CD1c-positive myeloid dendritic cell (primary cell): Measurements from ENCODE around the gene HLA-G.

ENCODE experiments used
- DNase-seq: peaks from one replicate; pipeline ENCODE4 v3.0.0-alpha.2; 2016; ENCODE audit errors: extremely low spot score

HLA-G gene

DNA sequence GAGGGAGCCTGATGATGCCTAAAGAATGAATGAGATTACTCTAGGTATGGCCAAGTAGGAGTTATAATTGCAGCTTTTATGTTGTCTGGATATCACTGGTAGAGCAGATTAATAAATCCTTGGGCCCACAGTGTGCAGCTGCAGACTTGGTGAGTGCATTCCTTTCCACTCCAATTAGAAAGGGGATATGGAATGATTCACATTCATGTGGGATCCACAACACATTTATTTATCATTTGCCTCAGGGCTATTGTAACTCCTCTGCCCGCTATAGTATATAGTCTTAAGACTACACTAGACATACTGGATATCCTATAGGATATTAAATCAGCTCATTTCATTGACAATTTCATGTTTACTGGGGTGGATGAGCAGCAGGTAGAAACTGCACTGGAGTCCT is 11.6 kb upstream of the HLA-G start:
- DNase-seq, result no peak

DNA sequence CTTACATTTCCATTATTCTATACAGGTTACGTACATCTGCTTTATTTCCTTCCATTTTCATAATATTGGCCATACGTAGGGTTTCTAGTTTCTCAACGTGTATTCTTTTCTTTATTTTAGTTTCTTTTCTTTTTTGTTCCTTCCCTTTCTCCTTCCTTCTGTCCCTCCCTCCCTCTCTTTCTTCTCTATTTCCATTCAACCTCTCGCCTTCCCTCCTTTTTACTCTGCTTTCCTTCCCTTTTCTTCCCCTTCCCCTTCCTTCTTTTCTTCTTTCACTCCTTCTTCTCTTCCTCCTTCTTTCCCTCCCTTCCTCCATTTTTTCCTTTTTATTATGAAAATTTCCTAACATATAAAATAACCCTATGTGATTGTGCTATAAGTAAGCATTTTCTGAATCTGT is 8.7 kb upstream of the HLA-G start:
- no peak for DNase-seq

DNA sequence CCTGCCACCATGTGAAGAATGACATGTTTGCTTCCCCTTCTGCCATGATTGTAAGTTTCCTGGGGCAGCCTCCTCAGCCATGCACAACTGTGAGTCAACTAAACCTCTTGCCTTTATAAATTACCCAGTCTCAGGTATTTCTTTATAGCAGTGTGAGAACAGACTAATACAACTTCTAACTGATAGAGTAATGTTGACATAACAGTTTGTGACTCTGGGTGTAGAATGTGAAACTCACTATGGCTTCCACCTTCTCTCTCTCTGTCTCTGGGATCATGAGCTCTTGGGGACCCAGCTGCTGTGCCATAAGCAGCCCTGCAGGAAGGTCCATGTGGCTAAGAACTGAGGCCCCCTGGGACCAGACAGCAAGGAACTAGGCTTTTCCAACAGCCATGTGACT is 3.5 kb upstream of the HLA-G start:
- DNase-seq, result no peak

DNA sequence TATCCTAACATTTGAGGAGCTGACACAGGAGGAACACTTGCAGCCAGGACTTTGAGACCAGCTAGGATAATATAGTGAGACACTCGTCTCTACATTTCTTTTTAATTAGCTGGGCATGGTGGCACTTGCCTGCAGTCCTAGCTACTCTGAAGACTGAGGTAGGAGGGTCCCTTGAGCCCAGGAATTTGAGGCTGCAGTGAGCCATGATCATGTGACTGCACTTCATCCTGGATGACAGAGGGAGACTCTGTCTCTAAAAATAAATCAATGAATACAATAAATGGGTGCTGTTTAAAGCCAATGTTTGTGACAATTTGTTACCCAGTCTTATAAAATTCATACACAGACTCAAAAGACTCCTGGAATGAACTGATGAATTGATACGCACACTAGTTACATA is 1.8 kb upstream of the HLA-G start:
- no peak for DNase-seq

DNA sequence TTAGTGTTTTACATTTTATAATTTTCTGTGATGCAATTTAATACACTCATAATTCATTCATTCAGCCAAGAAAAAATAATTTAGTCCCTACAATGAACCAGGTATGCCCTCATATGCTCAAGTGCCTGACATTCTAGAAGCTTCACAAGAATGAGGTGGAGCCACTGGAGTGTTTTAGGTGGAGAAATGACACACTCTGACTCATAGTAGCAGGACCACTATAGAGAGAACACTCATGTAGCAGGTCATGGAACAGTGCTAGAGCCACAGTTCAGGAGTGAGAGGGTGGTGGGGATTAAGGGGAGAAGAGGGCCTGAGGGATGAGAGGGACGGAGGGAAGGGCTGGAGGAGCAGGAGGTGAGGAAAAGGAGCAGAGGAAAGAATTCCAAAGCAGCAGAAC is 1.4 kb upstream of the HLA-G start:
- DNase-seq, result no peak

DNA sequence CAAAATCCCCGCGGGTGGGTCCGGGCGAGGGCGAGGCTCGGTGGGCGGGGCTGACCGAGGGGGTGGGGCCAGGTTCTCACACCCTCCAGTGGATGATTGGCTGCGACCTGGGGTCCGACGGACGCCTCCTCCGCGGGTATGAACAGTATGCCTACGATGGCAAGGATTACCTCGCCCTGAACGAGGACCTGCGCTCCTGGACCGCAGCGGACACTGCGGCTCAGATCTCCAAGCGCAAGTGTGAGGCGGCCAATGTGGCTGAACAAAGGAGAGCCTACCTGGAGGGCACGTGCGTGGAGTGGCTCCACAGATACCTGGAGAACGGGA is 809 bp downstream of the HLA-G start:
- no peak for DNase-seq

DNA sequence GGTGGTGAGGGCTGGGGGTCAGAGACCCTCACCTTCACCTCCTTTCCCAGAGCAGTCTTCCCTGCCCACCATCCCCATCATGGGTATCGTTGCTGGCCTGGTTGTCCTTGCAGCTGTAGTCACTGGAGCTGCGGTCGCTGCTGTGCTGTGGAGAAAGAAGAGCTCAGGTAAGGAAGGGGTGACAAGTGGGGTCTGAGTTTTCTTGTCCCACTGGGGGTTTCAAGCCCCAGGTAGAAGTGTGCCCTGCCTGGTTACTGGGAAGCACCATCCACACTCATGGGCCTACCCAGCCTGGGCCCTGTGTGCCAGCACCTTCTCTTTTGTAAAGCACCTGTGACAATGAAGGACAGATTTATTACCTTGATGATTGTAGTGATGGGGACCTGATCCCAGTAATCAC is 2.1 kb downstream of the HLA-G start:
- DNase-seq, result no peak

DNA sequence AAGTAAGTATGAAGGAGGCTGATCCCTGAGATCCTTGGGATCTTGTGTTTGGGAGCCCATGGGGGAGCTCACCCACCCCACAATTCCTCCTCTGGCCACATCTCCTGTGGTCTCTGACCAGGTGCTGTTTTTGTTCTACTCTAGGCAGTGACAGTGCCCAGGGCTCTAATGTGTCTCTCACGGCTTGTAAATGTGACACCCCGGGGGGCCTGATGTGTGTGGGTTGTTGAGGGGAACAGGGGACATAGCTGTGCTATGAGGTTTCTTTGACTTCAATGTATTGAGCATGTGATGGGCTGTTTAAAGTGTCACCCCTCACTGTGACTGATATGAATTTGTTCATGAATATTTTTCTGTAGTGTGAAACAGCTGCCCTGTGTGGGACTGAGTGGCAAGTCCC is 2.8 kb downstream of the HLA-G start:
- DNase-seq, result no peak

DNA sequence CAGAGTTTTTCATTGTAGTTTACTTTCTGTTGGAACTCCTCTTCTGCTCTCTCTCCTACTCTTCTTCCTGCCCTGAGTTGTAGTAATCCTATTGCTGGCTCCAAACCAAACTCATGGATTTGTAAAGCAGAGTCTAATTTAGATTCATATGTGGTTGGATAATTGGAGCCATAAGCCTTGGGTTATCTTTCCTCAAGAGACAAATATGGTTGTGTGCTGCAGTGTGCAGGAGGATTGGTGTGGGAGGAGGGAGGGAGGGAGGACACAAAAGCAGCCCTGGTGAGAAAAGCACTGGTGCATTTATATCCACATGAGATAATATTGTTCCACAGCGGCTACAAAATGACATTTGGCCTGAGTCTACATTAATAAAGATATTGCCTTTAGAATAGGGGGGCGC is 4.2 kb downstream of the HLA-G start:
- no peak for DNase-seq

DNA sequence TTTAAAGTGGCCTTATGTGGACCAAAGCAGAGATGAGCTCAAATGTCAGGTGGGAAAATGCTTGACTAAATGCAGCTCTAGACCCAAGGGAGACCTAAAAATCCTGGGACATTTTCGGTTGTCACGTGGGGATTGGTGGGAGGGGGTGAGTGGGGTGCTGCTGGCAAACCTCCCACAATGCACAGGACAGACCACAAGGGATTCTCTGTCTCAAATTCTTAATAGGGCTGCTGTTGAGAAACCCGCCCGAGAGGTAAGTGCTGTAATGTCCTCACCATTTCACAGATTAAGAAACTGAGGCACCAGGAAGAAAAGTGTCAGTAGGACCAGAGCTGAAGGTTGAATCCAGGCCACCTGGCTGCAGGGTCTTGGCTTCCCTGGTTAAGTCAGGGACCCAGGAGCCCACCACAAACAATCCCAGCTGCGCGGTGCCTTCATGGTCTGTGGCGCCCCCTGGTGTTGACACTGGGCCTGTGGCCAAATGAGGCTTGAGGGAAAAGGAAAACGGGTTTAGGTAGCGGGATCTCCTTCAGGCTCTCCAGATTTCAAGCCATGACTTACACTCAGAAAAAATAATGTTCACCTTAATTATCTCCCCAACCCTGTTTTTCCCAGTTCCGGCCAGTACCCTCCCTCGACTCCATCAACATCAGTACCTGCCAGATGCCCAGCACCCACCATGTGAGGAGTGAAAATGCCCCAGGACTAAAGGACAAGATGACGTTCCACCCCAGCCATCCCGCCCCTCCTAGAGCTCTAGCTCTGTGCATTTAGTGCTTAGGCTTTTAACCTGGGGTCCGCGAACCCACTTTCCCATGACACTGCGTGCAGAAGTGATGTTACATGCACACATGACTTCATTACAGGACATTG is 7.2 kb downstream of the HLA-G start:
- DNase-seq, result peak; percentile 47

DNA sequence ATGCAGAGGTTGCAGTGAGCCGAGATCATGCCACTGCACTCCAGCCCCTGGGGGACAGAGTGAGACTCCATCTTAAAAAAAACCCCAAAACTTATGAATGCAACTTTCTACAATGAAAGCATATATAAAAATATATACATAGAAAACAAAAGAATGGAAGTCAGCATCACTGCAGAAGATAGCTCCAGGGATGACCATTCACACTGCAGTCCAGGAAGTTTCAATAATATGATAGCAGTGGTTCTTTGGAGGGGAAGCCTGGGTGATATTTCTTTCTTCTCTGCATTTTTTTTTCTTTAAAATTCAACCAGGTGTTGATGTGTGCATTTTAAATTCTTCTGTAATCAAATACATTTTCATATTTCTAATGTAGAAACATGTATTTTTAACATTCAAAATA is 12.3 kb downstream of the HLA-G start:
- no peak for DNase-seq

DNA sequence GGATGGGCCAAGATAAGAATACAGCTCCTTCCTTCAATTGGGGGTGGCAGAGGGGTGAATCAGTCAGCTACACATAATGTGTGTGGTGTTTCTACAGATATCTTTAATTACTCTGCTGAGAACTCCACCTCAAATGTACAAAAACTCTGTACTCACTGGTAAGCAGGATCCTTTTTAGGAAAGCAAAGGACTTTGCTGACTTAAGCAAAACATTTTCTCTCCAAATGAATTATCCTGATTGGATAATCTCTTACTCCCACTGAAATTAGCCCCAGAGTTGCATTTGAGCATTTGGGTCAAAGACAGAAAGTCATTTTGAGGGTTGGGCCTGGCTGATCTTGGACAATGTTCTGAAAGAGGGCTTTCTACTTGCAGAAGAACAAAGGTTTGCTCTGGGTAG is 13.4 kb downstream of the HLA-G start:
- no peak for DNase-seq

DNA sequence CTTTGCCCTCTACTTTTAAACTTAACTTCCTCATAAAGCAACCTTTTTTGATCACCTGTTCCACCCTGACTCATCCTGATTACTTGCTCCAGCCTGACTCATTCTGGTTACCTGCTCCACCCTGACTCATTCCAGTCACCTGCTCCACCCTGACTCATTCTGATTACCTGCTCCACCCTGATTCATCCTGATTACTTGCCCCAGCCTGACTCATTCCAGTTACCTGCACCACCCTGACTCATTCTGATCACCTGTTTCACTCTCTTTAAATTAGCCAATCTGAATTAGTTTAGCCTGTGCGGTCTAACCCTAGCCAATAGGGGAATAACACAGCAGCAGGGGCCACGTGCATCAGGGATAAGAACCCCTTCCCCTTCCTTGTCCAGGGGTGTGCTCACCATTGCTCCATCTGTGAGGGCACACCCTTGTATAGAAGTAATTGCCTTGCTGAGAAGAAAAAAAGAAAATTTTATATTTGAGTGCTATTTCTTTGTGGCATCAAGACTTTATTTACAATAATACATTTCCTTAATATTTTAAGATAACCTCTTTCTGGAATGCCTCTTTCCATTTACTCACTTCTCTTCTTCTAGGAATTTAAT is 17.9 kb downstream of the HLA-G start:
- no peak for DNase-seq

DNA sequence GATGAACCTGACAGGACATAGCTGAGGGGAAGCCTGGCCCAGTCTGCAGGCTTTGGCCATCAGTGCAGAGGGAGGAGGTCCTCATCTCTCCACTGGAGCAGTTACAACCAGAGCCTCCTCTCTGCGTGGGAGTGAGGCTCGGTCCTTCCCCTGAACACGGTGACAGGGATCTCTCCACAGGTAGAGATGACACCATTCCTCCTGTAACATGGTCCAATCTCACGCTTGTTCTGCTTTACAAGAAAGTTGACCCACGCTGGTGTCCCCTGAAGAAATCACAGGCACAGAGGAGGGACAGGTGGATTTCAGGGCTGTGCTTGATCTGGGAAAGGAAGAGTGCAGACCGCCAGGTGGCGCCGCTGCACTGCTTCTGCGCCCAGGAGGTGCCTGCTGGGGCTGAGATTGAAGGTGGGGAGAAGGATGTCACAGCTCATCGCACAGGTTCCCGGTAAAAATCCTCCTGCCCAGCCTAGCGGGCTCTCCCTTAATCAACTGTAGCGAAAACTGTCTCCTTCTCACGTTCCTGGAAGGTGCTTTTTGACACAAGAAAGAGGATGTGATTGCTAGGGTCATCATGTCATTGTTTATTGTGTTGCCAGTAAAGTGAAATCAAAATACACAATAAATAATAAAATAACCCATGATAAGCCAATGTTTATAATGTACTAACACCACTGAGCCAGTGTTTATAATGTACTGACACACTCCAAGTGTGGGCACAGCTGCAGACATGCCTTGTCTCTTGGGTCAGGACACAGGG is 20.4 kb downstream of the HLA-G start:
- peak; percentile 80 for DNase-seq

DNA sequence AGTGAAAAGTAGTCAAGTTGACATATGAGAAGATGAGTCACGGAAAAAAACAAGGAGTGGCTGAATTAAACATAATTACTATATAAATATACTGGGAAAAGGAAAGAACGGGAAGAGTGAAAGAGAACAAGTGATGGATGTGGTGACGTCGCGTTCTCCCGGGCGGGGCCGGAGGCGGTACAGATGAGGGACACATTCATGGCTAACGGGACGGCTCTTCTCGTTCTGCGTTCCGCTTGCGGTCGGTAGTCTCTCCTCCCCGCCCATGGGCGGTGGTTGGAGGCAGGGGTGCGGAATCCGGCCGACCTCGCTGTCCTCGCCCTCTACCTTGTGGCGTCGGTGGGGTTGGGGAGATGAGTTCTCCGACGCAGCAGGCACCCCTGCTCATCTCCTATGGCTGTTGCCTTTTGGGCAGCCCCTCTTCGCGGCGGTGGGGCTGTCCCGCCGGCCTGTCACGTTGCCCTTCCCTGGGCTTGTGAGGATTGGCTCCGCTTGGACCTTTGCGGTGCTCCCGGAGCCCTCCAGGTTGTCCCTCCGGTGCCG is 22.5 kb downstream of the HLA-G start:
- peak; percentile 23 for DNase-seq

DNA sequence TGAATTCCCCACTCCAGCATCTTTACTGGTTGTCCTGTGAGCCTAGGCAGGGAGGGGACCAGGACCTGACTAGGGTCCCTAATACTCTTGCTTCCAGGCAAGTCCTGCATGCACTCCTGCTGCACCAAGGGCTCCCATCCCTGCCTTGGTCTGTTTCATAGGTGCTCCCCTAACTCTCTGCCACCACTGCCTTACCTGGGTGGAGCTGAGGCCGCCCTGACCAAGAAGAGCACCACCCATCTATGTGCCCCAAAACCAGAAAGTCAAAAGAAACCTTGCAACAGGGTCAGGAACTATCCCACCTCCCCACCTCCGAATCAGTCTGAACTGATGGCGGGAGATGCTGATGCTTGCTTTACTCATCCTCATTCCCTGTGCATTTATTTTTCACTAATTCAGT is 23.6 kb downstream of the HLA-G start:
- DNase-seq, result no peak

DNA sequence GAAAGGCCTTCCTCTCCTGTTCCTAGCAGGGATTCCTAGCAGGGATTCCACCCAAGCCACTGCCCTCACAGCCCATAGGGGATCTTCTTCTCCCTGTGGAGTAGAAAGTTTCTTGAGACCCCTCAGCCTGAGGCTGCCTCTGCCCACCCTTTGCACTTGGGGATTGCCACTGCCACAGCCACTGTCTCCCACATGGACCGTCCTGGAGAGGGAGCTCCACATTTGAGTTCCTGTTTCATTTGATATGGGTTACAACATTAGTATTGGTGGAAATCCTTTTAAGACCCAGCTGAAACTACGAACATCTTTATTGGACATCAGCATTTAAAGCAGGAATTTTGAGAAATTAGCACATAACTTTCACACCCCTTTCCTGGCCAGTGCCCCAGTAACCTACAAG is 25.6 kb downstream of the HLA-G start:
- no peak for DNase-seq

DNA sequence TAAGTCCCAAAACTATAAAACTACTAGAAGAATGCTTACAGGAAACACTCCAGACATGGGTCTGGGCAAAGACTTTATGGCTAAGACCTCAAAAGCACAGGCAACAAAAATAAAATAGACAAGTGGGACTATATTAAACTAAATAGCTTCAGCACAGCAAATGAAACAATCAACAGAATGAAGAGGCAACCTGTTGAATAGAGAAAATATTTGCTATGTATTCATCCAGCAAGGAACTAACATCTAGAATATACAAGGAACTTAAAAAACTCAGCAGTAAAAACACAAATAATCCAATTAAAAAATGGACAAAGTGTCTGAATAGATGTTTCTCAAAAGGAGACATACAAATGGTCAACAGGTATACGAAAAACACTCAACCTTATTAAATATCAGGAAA is 30.4 kb downstream of the HLA-G start:
- no peak for DNase-seq

DNA sequence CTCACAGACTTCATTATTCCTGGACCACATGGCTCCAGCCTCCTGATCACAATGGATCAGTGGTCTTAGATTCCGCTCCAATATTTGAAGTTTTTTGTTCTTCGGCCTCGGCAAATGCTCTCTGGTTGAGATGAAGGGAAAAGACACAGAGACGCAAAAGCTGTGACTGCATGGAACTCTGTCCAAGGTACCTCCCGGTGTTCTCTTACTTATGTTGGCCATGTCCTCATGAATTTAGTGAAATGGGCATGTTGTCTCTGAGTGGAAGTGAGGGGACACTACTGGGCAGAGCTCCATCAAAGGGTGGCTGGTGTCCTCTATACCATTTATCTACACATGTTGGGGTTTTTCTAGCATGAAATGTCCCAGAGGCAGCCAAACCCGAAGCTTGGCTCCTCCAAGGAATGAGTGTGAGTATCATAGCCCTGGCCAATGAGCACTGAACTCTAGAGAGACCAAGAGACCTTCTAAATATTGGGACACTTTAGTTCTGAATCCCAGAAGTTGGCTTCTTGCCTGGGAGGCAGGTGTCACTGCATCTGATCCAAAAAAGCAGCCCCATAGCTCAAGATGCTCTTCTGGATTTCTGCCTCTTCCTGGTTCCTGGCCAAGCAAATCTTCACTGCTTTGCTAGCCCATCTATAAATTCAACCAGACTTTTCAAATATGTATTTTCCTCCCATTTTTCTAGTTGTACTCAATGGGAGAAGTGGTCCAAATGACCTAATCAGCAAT is 34.1 kb downstream of the HLA-G start:
- DNase-seq, result no peak

DNA sequence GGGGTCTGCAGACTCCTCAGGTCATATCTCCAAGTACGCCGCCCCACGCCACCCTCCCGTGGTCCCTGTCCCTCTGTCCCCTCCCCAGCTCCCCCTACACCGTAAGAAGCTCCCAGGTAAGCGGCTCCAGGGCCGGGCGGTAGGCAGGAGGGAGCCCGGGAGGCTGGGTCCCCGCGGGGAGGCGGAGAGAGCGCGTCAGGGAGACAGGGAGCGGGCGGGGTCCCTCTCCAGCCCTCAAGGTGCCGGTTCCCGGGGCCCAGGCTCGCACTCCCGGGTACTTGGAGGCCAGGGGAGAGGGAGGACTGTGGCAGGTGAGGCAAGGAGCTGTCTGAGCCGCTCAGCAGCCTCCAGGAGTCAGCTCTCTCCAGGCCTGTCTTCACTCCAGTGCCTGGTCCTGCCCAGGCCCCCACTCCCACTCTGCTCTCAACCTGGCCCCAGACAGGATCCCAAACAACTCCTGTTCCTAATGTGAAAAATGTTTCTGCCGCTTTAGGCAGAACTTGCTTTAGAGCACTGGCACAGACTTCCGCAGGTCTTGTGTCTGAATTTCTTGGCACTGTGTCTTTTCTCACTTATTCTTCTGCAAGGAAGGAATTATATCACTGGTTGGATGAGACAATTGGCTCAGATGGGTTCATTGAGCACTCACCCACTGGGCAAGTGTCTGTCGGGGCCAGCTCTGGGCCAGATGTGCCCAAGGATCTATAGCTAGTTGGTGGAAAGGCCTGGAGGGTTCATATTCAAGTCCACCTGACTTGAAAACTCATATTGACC is 36.6 kb downstream of the HLA-G start:
- no peak for DNase-seq

DNA sequence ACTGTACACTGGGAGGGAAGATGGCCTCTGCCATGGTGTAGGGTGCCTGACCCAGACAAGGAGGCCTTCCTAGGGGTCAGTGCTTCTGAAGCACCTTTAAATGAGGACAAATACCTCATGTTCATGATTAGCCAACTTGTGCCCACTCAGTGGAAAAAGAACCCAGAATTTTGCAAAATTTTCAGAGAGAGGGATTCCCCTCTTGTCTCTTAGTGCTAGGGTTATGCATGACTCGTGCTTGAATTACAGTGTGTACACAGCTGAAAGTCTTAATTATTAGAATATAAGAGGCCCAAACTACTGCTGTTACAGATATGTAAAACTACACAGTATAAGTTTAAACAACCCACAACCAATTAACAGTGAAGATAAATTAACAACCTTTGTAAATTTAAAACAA is 38.0 kb downstream of the HLA-G start:
- DNase-seq, result no peak
